Stimulated activated CD4-positive, alpha-beta T cell treated with anti-CD3 and anti-CD28 coated beads, Interleukin-12 subunit alpha, Interleukin-12 subunit beta, amount 100 ng/mL, for 24 hours (primary cell): ENCODE data around the gene EFNA1.

ENCODE experiments used
- DNase-seq, 2 experiments: peaks; one replicate each; pipeline ENCODE4 v3.0.0-alpha.2; 2020; ENCODE audit warnings: low read depth in 2 of 2

Gene EFNA1, protein sequence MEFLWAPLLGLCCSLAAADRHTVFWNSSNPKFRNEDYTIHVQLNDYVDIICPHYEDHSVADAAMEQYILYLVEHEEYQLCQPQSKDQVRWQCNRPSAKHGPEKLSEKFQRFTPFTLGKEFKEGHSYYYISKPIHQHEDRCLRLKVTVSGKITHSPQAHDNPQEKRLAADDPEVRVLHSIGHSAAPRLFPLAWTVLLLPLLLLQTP

DNA sequence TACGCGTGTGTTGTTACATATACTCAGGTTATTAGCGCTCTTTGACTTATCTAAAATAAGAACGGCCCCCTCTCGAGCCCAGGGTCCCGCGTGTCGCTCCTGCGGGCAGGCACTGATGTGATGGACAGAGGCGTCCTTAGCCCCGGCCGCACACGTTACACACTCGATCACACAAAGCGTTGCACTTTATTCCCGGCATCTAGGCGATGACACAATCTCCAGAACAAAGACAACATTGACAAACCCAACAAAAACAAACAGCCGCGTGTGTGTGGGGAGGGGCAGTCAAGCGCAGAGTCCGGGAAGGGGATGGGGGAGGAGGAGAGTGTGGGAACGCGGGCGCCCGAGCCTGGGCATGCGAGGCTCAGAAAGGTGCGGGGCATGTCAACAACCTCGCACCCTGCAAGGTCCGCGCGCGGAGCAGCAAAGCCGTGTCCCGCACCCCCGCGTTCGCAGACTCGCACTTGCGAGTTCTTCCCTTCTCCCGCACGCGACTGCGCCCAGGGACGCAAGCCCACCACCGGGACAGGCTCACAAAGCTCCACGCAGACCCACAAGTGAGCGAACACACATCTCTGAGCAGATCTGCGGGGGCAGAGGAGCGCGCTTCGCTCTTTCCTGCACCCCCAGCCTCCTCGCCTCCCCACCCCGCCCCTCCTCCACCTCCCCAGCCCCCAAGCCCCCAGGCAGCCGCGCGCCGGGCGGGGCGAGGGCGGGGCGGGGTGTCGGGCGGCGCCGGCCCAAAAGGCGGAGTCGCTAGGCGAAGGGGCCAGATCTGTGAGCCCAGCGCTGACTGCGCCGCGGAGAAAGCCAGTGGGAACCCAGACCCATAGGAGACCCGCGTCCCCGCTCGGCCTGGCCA is at the start of gene EFNA1:
Gene EFNA1, plus strand, starts transcription at position 772 of the 862 bp plus-strand sequence. CDS start 102 bp downstream, outside the sequence.
- peak in 1 of 2 experiments; percentile 33 for DNase-seq

DNA sequence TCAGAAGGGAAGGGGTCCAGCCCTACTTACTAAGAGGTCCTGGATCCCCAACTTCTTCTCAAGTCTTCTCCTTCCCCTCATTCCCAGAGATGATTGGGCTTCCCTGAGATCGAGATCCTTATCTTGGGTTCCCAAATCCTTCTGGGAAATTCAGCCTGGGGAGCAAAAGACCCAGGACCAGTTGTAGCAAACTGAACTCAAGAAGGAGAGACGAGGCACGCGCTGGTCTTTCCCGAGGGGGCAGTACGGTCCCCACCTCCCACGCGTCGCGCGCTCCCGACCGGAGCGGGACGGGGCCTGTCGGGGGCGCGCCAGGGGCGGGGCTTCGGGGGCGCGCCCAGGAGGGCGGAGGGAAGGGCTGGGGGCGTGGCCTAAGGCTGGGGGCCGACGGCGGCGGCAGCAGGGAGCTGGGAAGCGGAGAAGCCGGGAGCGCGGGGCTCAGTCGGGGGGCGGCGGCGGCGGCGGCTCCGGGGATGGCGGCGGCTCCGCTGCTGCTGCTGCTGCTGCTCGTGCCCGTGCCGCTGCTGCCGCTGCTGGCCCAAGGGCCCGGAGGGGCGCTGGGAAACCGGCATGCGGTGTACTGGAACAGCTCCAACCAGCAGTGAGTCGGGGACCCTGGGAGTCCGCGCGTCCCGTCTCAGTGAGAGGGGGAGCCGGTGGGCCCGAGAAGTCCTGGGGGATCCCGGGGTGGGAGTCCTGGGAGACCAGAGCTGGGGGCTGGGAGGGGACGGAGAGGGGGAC is 49.0 kb upstream of the EFNA1 start, which contains the start of gene EFNA3:
Gene EFNA3, plus strand, starts transcription at position 369 of the 741 bp plus-strand sequence. Its CDS starts 105 bp downstream, at position 474.
- peak; percentile 47 to 60 for DNase-seq

- no peak for DNase-seq
Observed at GRCh38 chr1:155079210-155079486, 48.5 kb upstream of the EFNA1 start.

DNA sequence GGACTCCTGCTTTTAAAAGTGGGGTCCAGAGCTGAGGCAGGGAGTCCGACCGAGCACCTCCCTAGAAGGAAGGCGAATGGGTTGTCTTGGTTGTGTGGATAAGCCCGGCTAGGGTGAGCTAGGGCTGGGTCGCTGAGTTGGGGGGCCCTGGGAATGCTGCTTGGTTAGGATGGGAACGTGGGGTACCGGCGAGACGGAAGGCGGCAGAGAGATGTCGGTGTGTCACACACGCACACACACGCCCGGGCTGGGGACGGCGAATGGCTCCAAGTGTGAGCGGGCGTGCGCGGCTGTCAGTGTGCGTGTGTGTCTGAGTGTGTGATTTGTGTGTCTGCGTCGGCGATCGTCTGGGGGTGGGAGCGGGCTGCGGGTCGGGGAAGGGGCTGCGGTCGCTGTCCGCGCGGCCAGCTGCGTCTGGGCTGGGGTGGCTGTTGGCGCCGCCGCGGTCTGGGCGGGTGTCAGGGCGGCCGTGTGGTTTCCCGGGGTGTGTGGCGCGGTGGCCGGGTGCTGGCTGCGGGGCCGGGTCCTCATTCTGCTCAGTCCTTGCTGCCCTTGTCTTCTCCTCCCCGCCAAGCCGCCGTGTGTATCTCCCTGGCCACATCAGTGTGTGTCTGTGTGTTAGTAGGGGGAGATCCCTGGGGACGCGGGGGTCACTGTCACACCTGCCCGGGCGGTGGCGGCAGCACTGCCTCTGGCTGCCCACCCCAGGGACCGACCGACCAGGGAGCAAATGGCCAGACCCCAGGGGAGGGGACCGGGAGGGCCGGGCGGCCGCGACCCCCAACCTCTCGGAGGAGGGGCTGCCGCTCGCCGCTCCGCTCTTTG is 48.0 kb upstream of the EFNA1 start:
- DNase-seq, result no peak

- DNase-seq, result no peak
Observed at GRCh38 chr1:155080312-155081228, 47.1 kb upstream of the EFNA1 start.

DNA sequence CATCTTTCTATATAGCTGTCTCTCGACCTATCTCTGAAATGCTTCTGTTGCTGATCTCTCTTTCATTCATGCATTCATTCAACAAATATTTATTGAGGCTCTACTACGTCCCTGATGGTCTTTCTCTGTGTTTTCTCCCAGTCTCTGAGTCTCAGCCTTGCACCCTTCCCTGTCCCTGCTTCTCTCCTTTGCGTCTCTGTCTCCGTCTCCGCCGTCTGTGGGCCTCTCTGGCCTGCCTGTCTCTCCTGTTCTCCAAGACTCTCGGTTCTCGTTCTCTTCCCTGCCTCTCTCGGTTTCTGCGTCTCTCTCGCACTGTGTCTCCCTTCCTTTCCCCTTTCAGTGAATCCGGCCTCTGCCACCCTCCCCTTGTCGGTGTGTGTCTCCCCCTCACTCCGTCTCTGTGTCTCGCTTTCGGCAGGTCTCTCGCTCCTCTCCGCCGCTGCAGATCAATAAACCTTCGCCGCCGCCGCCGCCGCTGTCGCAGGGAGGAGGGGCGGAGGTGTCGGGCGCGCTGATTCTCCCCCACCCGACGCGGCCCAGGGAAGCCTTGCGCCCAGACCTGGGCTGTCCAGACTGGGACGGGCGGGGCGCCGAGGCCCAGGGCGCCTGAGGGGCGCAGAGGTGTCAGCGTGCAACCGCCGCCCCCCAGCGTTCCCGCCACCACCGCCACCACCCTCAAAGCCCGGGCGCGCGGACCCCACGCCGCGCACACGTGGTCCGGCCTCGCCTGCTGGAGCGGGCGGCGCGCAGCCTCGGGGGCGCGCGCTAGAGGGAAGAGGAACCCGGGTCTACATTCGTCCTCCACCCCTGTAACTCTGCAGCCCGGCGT is 46.0 kb upstream of the EFNA1 start:
- DNase-seq, result no peak

DNA sequence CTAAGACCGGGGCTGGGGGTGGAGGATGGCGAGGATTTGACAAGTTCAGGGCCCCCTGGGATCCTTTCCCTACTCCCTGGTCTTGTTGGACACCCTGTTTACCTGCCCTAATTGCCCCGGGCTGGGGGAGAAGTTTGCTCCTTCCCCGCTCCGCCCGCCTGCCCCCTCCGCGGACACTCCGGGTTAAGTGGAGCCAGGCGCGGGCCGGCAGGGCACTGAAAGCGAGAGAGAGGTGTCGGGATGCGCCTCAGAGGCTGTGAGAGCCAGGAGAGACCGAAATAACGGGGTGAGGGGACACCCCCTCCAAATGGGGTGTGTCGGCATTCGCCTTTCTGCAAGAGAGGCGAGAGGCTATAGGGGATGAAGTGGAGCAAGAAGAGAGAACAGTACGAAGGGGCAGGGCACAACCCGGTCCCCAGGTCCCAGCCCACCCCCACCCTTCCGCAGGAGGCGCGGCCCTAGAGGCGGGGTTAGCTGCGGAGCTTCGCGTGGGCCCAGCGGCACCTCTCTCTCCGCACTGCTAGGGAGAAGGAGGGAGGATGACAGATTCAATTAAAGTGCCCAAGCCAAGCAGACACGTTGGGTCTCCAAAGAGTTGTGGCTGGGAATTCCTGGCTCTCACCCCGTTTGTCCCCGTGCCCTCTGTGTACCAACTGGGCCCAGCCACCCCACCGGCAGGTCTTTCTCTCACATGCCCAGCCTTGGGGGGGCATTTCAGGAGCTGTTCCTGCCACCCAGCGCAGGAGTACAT is 45.2 kb upstream of the EFNA1 start:
- DNase-seq, result no peak

DNA sequence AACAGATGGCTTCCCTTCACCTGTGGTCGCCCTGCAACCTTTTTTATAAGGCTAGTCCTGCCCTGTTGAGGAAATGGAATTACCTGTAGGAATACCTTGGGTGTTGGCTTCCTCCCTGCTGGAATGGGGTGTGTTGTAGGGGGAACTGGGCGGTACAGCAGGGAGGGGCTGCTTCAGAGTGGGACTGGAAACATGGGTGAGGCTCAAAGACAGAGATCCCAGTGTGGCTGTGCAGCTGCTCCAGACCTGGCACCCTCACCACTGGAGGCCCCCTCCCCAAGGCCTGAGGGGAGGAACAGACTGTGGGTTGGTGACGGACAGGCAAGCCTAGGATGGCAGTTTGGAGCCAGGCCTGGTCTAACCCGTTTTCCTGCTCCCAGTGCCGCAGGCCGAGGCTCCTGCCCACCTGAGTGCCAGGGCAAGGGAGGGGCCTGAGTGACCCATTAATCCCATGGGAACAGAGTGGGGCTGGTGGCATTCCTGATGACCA is 44.6 kb upstream of the EFNA1 start:
- DNase-seq, result no peak

DNA sequence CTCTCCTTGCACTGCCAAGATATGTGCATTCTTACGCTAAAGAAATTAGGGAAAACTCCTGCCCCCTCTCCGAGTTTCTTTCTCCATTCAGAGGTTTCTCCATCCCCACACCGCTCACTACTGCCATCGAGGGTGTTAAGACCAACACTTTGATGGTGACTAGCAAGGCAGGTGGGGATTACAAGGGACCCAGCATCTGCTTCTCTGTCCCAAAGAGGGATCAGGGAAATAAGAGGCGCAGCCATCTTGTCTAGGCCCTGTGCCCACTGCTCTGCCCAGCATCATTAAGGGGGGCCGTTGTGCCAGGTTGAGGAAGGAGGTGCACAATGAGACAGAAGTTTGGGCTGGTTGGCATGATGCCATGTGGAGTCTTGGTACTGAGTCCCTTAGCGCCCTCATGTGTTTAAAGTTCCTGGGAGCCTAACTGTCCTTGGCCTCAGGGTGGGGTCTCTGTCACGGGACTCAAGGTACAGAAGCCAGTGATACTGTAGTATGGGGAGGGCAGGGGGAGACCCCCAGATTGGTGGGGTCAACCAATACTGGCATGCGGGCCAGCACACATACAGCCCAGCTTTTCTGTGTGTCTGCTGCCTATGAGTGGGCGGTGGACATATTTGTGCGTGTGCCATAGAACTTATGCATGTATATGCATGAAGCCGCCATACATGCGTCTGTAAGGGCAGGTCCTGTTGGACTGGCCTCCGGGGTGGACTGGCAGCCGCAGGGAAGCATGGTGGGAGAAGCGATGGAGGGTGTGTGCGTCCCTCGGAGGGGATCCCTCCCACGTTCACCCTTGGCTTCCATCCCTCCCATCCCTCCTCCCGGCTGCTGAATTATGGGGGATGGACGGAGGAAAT is 43.6 kb upstream of the EFNA1 start:
- DNase-seq, result no peak

DNA sequence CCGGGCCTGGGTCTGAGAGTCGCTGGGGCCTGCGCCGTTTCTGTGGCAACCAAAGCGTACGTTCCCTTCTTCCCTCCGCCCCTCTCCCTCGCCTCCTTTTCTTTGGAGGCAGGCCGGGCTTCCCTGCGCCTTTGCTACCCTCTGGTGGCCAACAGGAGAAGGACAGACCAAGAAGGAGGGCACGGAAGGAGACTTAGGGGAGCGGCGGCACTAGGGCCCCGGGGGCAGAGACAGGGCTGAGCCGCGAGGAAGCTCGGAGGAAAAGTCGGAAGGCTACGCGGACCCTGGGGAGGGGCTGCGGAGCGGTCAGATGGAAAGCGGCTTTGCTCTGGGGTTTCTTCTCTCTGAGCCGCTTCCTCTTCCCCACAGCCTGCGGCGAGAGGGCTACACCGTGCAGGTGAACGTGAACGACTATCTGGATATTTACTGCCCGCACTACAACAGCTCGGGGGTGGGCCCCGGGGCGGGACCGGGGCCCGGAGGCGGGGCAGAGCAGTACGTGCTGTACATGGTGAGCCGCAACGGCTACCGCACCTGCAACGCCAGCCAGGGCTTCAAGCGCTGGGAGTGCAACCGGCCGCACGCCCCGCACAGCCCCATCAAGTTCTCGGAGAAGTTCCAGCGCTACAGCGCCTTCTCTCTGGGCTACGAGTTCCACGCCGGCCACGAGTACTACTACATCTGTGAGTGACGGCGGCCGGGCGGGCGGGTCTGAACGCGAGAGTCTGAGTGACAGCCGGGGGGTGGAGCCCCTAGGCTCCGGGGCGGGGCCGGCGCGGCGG is 42.8 kb upstream of the EFNA1 start:
- DNase-seq, result peak; percentile 83 to 90

- peak; percentile 46 to 75 for DNase-seq
Observed at GRCh38 chr1:155085504-155086127, 42.1 kb upstream of the EFNA1 start.

DNA sequence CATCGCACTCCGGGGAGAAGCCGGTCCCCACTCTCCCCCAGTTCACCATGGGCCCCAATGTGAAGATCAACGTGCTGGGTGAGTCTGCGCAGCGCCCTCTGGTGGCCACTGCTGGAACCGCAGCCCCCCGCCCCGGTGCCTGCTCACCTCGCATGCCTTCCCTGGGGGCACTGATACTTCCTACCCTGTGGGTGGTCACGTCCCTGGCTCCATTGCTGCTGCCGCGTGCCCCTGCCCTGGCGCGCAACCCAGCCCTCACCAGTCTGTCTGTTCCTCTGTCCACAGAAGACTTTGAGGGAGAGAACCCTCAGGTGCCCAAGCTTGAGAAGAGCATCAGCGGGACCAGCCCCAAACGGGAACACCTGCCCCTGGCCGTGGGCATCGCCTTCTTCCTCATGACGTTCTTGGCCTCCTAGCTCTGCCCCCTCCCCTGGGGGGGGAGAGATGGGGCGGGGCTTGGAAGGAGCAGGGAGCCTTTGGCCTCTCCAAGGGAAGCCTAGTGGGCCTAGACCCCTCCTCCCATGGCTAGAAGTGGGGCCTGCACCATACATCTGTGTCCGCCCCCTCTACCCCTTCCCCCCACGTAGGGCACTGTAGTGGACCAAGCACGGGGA is 41.4 kb upstream of the EFNA1 start:
- DNase-seq, result peak; percentile 57 to 77

DNA sequence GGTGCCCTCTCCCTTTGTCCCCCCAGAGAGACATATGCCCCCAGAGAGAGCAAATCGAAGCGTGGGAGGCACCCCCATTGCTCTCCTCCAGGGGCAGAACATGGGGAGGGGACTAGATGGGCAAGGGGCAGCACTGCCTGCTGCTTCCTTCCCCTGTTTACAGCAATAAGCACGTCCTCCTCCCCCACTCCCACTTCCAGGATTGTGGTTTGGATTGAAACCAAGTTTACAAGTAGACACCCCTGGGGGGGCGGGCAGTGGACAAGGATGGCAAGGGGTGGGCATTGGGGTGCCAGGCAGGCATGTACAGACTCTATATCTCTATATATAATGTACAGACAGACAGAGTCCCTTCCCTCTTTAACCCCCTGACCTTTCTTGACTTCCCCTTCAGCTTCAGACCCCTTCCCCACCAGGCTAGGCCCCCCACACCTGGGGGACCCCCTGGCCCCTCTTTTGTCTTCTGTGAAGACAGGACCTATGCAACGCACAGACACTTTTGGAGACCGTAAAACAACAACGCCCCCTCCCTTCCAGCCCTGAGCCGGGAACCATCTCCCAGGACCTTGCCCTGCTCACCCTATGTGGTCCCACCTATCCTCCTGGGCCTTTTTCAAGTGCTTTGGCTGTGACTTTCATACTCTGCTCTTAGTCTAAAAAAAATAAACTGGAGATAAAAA is 40.7 kb upstream of the EFNA1 start:
- DNase-seq, result no peak

DNA sequence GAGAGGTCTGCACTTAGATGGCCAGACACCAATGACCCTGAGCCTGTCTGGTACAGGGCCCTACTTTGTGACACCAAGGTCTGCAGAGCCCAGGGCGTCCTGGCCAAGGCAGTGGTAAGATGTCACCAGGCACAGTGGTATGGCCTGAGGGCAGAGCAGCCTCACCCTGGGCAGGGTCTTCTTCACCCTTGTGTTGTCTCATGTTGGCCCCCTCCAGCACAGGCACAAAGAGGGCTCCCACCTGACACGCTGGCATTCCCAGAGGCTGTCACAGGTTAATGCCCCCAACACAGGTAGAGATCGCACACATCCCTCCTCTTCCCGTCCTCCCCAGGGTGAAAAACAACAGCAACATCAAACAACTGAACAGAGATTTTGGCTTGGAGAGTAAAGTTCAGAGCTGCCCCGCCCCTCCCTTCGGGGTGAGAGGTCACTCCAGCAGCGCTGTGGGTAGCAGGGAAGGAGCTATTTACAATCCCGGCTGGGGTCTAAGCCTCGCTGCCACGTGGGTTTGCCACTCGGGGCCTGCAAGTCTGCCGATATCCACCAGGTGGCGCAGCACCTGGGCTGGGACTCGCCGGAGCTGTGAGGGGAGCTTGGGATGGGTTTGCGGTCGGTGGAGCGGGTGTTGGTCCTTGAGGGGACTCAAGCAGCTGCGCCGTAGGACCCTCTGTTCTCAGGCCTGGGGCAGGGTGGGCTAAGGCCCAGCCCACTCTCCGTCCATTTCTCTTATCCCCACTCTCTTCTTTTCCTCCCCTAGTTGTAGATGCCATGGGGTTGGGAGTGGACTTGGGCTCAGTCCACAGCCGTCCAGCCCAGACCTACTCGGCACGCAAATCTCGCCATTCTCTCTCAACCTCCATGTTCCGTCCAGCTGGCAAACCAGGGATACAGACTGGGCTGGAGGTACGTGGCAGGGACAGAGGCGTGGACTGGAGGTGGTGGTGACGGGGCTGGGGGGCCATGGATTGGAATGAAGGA is 36.3 kb upstream of the EFNA1 start:
- DNase-seq, result peak; percentile 65 to 80
